CD4-positive, CD25-positive, alpha-beta regulatory T cell (primary cell): ENCODE measurements around the gene SMARCD3. TPM values are rescaled to one million over a fixed set of nuclear protein-coding genes. Genes with fewer than 3 reads are reported as not detected.

ENCODE experiments used
- ATAC-seq, 2 donors: fragments of 150-1000 bp; cut with Tn5 transposase; one replicate each; pipeline ENCODE4 v1.10.0; 2021; ENCODE audit warnings: low read depth in 2 of 2, moderate number of reproducible peaks in 2 of 2, moderate library complexity in 1 of 2
- DNase-seq, 3 donors: peaks; one replicate each; pipeline versions ENCODE4 v3.0.0 to v3.0.0-alpha.2; 2012 to 2022; ENCODE audit warnings: mixed read lengths in 1 of 3
- H3K27ac ChIP-seq: one replicate; pipeline ENCODE4 v1.7.0; 2013; ENCODE audit warnings: mild to moderate bottlenecking, low read length; ENCODE audit not compliant: insufficient read depth, poor library complexity, severe bottlenecking
- H3K27me3 ChIP-seq: one replicate; pipeline ENCODE4 v1.7.0; 2013; ENCODE audit warnings: low read length; ENCODE audit not compliant: control insufficient read depth, insufficient read depth
- H3K36me3 ChIP-seq: one replicate; pipeline ENCODE4 v1.7.0; 2013; ENCODE audit warnings: mild to moderate bottlenecking, low read length, moderate library complexity; ENCODE audit not compliant: control insufficient read depth, insufficient read depth
- H3K4me1 ChIP-seq: 2 replicates; pipeline ENCODE4 v1.7.0; 2013; ENCODE audit warnings: mild to moderate bottlenecking, low read length; ENCODE audit not compliant: insufficient read depth, control insufficient read depth, poor library complexity, severe bottlenecking
- H3K4me3 ChIP-seq: one replicate; pipeline ENCODE4 v1.7.0; 2013; ENCODE audit warnings: low read depth, mild to moderate bottlenecking, low read length, moderate library complexity
- H3K9me3 ChIP-seq, 2 experiments: 1 replicate in 1 of 2; 2 replicates in 1 of 2; pipeline ENCODE4 v1.7.0; 2013; ENCODE audit warnings: low read length in 2 of 2, mild to moderate bottlenecking in 1 of 2, moderate library complexity in 1 of 2; ENCODE audit not compliant: control insufficient read depth in 2 of 2
- H3K27ac Mint-ChIP-seq, 3 donors: one replicate each; pipeline ENCODE4 v1.8.0; 2020 to 2022; ENCODE audit warnings: mild to moderate bottlenecking in 3 of 3, mixed read lengths in 3 of 3, moderate library complexity in 2 of 3
- H3K27me3 Mint-ChIP-seq: one replicate; pipeline ENCODE4 v1.8.0; 2022; ENCODE audit warnings: mild to moderate bottlenecking, mixed read lengths
- H3K36me3 Mint-ChIP-seq: one replicate; pipeline ENCODE4 v1.8.0; 2020; ENCODE audit warnings: mixed read lengths
- H3K4me1 Mint-ChIP-seq, 4 donors: one replicate each; pipeline ENCODE4 v1.8.0; 2020 to 2022; ENCODE audit warnings: mixed read lengths in 4 of 4, mild to moderate bottlenecking in 1 of 4
- H3K4me3 Mint-ChIP-seq, 4 donors: one replicate each; pipeline ENCODE4 v1.8.0; 2020 to 2022; ENCODE audit warnings: mild to moderate bottlenecking in 4 of 4, mixed read lengths in 4 of 4, moderate library complexity in 3 of 4
- H3K9me3 Mint-ChIP-seq, 7 donors: one replicate each; pipeline ENCODE4 v1.8.0; 2020 to 2022; ENCODE audit warnings: mixed read lengths in 7 of 7, mild to moderate bottlenecking in 3 of 7, moderate library complexity in 2 of 7
- polyA plus RNA-seq, 4 donors: library from polyadenylated mRNA; unstranded; fragments of 300-500 nt; fragmentation: Illumina TruSeq; gene quantifications; one replicate each; pipeline ENCODE4 v1.2.3, GENCODE V29; 2021
- total RNA-seq: library from RNA; stranded (reverse); gene quantifications from one replicate; pipeline ENCODE4 v1.2.3, GENCODE V29; 2022

SMARCD3 gene
- total and polyA plus RNA-seq, 5 donors from 2014 or later: 1.5 to 4.7 (median 2.5) TPM

- no peaks in the 10 kb centered on the region for H3K36me3 Mint-ChIP-seq
Measured at GRCh38 chr7:151204383-151205032, 44.0 kb downstream of the SMARCD3 start.

GRCh38 chr7:151202836-151203235 is 45.7 kb downstream of the SMARCD3 start:
- Mint-ChIP-seq H3K36me3 (no peaks in the 10 kb centered on the region), H3K4me1 (peaks cover 10 to 20% (median 14%) of the 10 kb centered on the region in 4 donors), H3K27me3 (peaks cover 11% of the 10 kb centered on the region), H3K4me3 (no peak overlapping the region), H3K27ac (no peak overlapping the region), H3K9me3 (no peaks in the 10 kb centered on the region)
- Histone ChIP-seq H3K4me1 (peaks cover 15% of the 10 kb centered on the region), H3K36me3 (no peaks in the 10 kb centered on the region), H3K4me3 (no peak overlapping the region), H3K27ac (no peak overlapping the region), H3K9me3 (no peaks in the 10 kb centered on the region), H3K27me3 (no peaks in the 10 kb centered on the region)
- no peak for ATAC-seq
- DNase-seq: no peak

More at GRCh38 chr7:151204383-151205032, 44.0 kb downstream of the SMARCD3 start:
- Mint-ChIP-seq H3K4me1 (peaks cover 10 to 22% (median 17%) of the 10 kb centered on the region in 4 donors), H3K4me3 (no peak overlapping the region), H3K9me3 (no peaks in the 10 kb centered on the region), H3K27me3 (peaks cover 11% of the 10 kb centered on the region), H3K27ac (no peak overlapping the region)
- Histone ChIP-seq H3K27me3 (no peaks in the 10 kb centered on the region), H3K4me1 (peaks cover 16% of the 10 kb centered on the region), H3K27ac (no peak overlapping the region), H3K4me3 (no peak overlapping the region), H3K9me3 (no peaks in the 10 kb centered on the region), H3K36me3 (no peaks in the 10 kb centered on the region)
- no peak for DNase-seq
- ATAC-seq: no peak

- Histone ChIP-seq H3K27me3 (no peaks in the 10 kb centered on the region), H3K36me3 (no peaks in the 10 kb centered on the region), H3K4me3 (no peak overlapping the region), H3K4me1 (peaks cover 4% of the 10 kb centered on the region), H3K27ac (no peak overlapping the region), H3K9me3 (no peaks in the 10 kb centered on the region)
- peaks cover 9% of the 10 kb centered on the region for H3K27me3 Mint-ChIP-seq
- no peak for DNase-seq
- H3K27ac Mint-ChIP-seq: no peak overlapping the region
- peaks cover 2 to 10% (median 5%) of the 10 kb centered on the region in 4 donors for H3K4me1 Mint-ChIP-seq
- ATAC-seq: no peak
- no peaks in the 10 kb centered on the region for H3K36me3 Mint-ChIP-seq
- H3K4me3 Mint-ChIP-seq: no peak overlapping the region
- H3K9me3 Mint-ChIP-seq: no peaks in the 10 kb centered on the region
Measured at GRCh38 chr7:151201751-151202150, 46.7 kb downstream of the SMARCD3 start.

GRCh38 chr7:151201344-151201743 is 47.1 kb downstream of the SMARCD3 start:
- Mint-ChIP-seq H3K4me3 (no peak overlapping the region), H3K36me3 (no peaks in the 10 kb centered on the region)

DNA sequence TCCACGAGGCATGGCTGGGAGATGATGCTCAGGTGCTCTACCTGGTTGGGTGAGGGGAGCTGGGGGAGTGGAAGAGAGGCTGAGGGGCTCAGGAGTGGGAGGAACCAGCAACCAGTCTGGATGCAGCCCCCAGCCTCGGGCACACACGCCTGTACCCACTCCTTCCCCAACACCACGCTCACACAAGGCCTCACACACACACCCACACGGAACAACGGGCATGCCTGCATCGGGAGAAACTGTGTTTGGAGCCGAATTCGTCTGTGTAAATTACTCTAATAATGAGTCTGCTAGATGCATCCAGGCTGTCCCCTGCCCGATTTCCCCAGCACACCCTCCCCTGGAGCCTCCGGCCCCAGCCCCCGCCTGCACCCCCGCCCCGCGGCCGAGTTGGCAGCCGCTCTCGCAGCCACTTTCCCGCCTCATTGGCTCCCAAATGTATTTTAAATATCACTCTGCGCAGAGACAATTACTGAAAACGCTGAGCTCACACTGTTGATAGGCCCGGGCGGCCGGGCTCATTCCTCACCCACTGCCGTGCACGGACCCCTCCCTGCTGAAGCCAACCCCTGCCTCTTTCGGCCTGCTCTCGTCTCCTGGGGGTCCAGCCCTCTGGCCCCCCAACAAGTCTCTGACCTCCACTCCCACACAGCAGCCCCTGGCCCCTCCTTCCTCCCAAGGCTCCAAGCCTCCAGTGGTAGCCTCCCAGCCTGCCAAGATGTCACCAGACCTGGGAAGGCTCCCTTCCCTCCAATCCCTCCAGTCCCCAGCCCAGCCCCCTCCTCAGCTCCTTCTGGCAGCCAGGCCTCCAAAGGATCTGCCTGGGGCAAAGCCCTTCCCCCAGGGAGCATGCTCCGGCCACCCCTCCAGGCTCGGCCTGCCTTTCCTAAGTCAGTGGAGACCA is 49.3 kb downstream of the SMARCD3 start:
- H3K36me3 ChIP-seq: no peaks in the 10 kb centered on the region
- Mint-ChIP-seq H3K27me3 (peaks cover 17% of the 10 kb centered on the region), H3K9me3 (peaks cover 0 to 2% (median 0%) of the 10 kb centered on the region in 7 donors), H3K27ac (no peak overlapping the region), H3K4me1 (no peaks in the 10 kb centered on the region), H3K4me3 (no peak overlapping the region), H3K36me3 (no peaks in the 10 kb centered on the region)
- ATAC-seq (no peak), DNase-seq (no peak)
- no peaks in the 10 kb centered on the region for H3K27me3 ChIP-seq
- H3K4me1 ChIP-seq: no peaks in the 10 kb centered on the region
- no peak overlapping the region for H3K4me3 ChIP-seq
- H3K9me3 ChIP-seq: no peaks in the 10 kb centered on the region
- H3K27ac ChIP-seq: no peak overlapping the region

More at GRCh38 chr7:151201344-151201743, 47.1 kb downstream of the SMARCD3 start:
- ATAC-seq (no peak), DNase-seq (no peak)
- no peaks in the 10 kb centered on the region for H3K36me3 ChIP-seq
- peaks cover 5% of the 10 kb centered on the region for H3K27me3 Mint-ChIP-seq
- no peak overlapping the region for H3K4me3 ChIP-seq
- no peaks in the 10 kb centered on the region for H3K9me3 ChIP-seq
- no peaks in the 10 kb centered on the region for H3K9me3 Mint-ChIP-seq
- no peaks in the 10 kb centered on the region for H3K27me3 ChIP-seq
- peak overlapping the region in 1 of 3 donors; percentile 1 for H3K27ac Mint-ChIP-seq
- H3K27ac ChIP-seq: no peak overlapping the region
- H3K4me1 Mint-ChIP-seq: peaks cover 0 to 6% (median 2%) of the 10 kb centered on the region in 4 donors
- peaks cover under 1% of the 10 kb centered on the region for H3K4me1 ChIP-seq

- no peak overlapping the region for H3K27ac ChIP-seq
- H3K27ac Mint-ChIP-seq: no peak overlapping the region
- no peak overlapping the region for H3K4me3 ChIP-seq
- peaks cover 17% of the 10 kb centered on the region for H3K27me3 Mint-ChIP-seq
- DNase-seq: no peak
- no peaks in the 10 kb centered on the region for H3K4me1 ChIP-seq
- ATAC-seq: no peak
- H3K4me1 Mint-ChIP-seq: no peaks in the 10 kb centered on the region
- H3K36me3 ChIP-seq: no peaks in the 10 kb centered on the region
- H3K36me3 Mint-ChIP-seq: no peaks in the 10 kb centered on the region
- H3K27me3 ChIP-seq: no peaks in the 10 kb centered on the region
- peaks cover 0 to 2% (median 0%) of the 10 kb centered on the region in 7 donors for H3K9me3 Mint-ChIP-seq
- no peak overlapping the region for H3K4me3 Mint-ChIP-seq
- H3K9me3 ChIP-seq: no peaks in the 10 kb centered on the region
Measured at GRCh38 chr7:151197932-151198331, 50.6 kb downstream of the SMARCD3 start.

DNA sequence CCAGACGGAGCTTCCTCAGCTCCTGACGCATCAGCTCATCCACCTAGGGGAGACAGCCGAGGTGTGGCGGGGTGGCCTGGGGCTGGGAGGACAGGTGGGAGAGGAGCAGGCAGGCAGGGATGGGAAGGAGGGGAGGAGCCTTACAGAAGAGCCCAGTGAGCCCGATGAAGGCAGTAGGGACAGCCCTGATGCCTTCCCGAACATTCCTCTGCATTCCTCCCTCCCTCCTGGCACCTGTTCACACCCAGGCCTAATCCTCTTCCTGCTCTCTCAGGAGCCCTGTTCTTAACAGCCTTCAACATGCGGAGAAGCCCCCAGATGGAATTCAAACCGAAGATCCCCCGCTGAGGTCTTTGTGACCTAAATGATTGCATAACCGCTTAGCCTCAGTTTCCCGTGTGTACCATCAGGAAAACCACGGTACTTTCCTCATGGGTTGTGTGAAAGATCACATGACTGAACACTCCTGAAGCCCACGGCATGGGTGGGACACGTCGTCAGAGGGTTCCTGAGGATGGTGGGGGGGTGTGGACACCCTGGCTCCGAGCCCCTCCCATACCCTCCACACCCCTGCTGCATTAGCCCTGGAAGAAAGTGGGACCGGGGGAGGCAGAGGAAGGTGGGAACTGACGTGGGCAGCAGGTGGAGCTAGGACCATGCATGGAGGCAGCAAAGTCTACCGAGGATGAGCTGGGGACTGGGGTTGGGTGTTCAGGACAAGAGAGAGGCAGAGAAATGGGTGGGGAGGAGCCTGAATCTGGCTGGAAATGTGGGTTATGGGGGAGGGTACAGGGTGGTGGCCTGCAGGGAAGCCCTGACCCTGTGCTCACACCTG is 52.7 kb downstream of the SMARCD3 start:
- no peaks in the 10 kb centered on the region for H3K4me1 ChIP-seq
- Mint-ChIP-seq H3K27me3 (peaks cover 12% of the 10 kb centered on the region), H3K4me3 (no peak overlapping the region), H3K4me1 (no peaks in the 10 kb centered on the region), H3K36me3 (no peaks in the 10 kb centered on the region), H3K27ac (no peak overlapping the region), H3K9me3 (peaks cover 0 to 2% (median 0%) of the 10 kb centered on the region in 7 donors)
- H3K9me3 ChIP-seq: no peaks in the 10 kb centered on the region
- DNase-seq: no peak
- H3K36me3 ChIP-seq: no peaks in the 10 kb centered on the region
- no peak for ATAC-seq
- H3K27me3 ChIP-seq: no peaks in the 10 kb centered on the region
- no peak overlapping the region for H3K27ac ChIP-seq
- H3K4me3 ChIP-seq: no peak overlapping the region
